K562 (cell line): ENCODE data around the gene NAV2. TPM values are rescaled to one million over a fixed set of nuclear protein-coding genes. Genes with fewer than 3 reads are reported as not detected.

Source experiments
- ARNT ChIP-seq, 2 experiments: fragments of 450-650 bp; IDR thresholded peaks; 2 replicates each; pipeline ENCODE4 v1.6.1; 2016; ENCODE audit warnings: mild to moderate bottlenecking in 1 of 2
- HBP1 ChIP-seq: fragments of 450-650 bp; formaldehyde crosslinking; IDR thresholded peaks from 2 replicates; pipeline ENCODE4 v1.4.0; 2022; ENCODE audit warnings: missing genetic modification characterization
- PBX2 ChIP-seq, 2 experiments: IDR thresholded peaks in 1 of 2; conservative IDR thresholded peaks in 1 of 2; 2 replicates each; pipeline ENCODE4 v1.6.1; 2016; ENCODE audit warnings: low read depth in 2 of 2, mild to moderate bottlenecking in 1 of 2, missing compliant biosample characterization in 1 of 2, missing genetic modification characterization in 1 of 2, moderate library complexity in 1 of 2
- ZBTB26 ChIP-seq: fragments of 450-650 bp; formaldehyde crosslinking; IDR thresholded peaks from 2 replicates; pipeline ENCODE4 v1.4.0; 2022; ENCODE audit warnings: missing genetic modification characterization
- polyA plus RNA-seq, 8 experiments: library from polyadenylated mRNA; depleted of rRNA in 4 of 8; stranded (reverse) in 5 of 8; unstranded in 3 of 8; fragments of >200 nt; fragmentation: Nextera tagmentation in 2 of 8; fragmentation: Illumina TruSeq in 1 of 8; extraction: Ambion mirVana in 2 of 8; extraction: Trizol in 1 of 8; gene quantifications; 2 replicates each; pipeline versions ENCODE4 v1.2.1 to v1.2.3, GENCODE V29; 2011 to 2014; ENCODE audit warnings: inconsistent platforms in 1 of 8, missing spikeins in 1 of 8
- total RNA-seq, 7 experiments: library from RNA; depleted of rRNA in 6 of 7; stranded (reverse); fragments of >200 nt in 6 of 7; fragmentation: Illumina TruSeq in 2 of 7; extraction: Trizol in 2 of 7; gene quantifications; 2 replicates each; pipeline versions ENCODE4 v1.2.1 to v1.2.3, GENCODE V29; 2011 to 2021; ENCODE audit warnings: low replicate concordance in 1 of 7

Gene NAV2
- total and polyA plus RNA-seq, 9 of the 15 experiments (the other 6 are each of a cell fraction or from before 2014, with no cell fraction given) = 0.03 to 0.35 (median 0.05) TPM

GRCh38 chr11:19956228-19956627 lies 243.6 kb downstream of the NAV2 start (continued):
- 0 out of 2 replicates have a peak, but pooled peaks have one; percentile 64 for TF ChIP-seq HBP1 (CRISPR knock-in tag)
- peak; percentile 65; the same call in 1 of the 2 replicates for TF ChIP-seq ZBTB26 (CRISPR knock-in tag)
- TF ChIP-seq PBX2 (CRISPR knock-in tag; IDR thresholded peaks at IDR 0.05; ENCODE audit: low read depth) = no peak
- TF ChIP-seq PBX2 (tag; conservative IDR thresholded peaks at IDR 0.05; ENCODE audit: low read depth) = peak; percentile 4; the same call in 1 of the 2 replicates
- TF ChIP-seq ARNT (IDR thresholded peaks at IDR 0.05) = no peak
